Activated B cell treated with CpG ODN at 0.5 μM for 24 hours (primary cell): ENCODE measurements around the gene ERBB4. TPM values are rescaled to one million over a fixed set of nuclear protein-coding genes. Genes with fewer than 3 reads are reported as not detected.

Source experiments
- ATAC-seq: fragments of 200-7000 bp; cut with Tn5 transposase; one replicate; pipeline ENCODE4 v1.10.0; 2021; ENCODE audit warnings: low read depth, mild to moderate bottlenecking, moderate library complexity
- CTCF ChIA-PET: fragments of 350-600 bp; sonication (Branson Sonifier 250); formaldehyde crosslinking; loops from one replicate; lab custom pipeline; 2021; ENCODE audit warnings: antibody characterized with exemption; lab: Charles Lee
- POLR2A ChIA-PET: fragments of 350-600 bp; sonication (Branson Sonifier 250); formaldehyde crosslinking; loops from one replicate; lab custom pipeline; 2021; ENCODE audit warnings: antibody characterized with exemption; lab: Charles Lee
- DNase-seq: peaks from one replicate; pipeline ENCODE4 v3.0.0; 2022
- H3K27ac Mint-ChIP-seq: one replicate; pipeline ENCODE4 v1.8.0; 2020; ENCODE audit warnings: mixed read lengths
- H3K27me3 Mint-ChIP-seq: one replicate; pipeline ENCODE4 v1.8.0; 2021; ENCODE audit warnings: mixed read lengths
- H3K36me3 Mint-ChIP-seq: one replicate; pipeline ENCODE4 v1.8.0; 2021; ENCODE audit warnings: low read depth, mixed read lengths
- H3K4me1 Mint-ChIP-seq: one replicate; pipeline ENCODE4 v1.8.0; 2021; ENCODE audit warnings: mixed read lengths
- H3K4me3 Mint-ChIP-seq: one replicate; pipeline ENCODE4 v1.8.0; 2020; ENCODE audit warnings: mild to moderate bottlenecking, mixed read lengths
- H3K9me3 Mint-ChIP-seq: one replicate; pipeline ENCODE4 v1.8.0; 2020; ENCODE audit warnings: mixed read lengths
- intact Hi-C: fragments of 100-400 bp; cut with micrococcal nuclease; formaldehyde crosslinking; loops from one replicate; pipeline ENCODE4 v1.15.1; 2024
- total RNA-seq: library from RNA; stranded (reverse); gene quantifications from 2 replicates; pipeline ENCODE4 v1.2.3, GENCODE V29; 2022
- TF ChIP-seq, protein P1 (sequence below): fragments of 200-600 bp; IDR thresholded peaks from one replicate; pipeline ENCODE4 v1.8.0; 2022; ENCODE audit warnings: antibody characterized with exemption, mild to moderate bottlenecking

ERBB4 gene
- total RNA-seq, 1 donor from 2014 or later: not detected

DNA sequence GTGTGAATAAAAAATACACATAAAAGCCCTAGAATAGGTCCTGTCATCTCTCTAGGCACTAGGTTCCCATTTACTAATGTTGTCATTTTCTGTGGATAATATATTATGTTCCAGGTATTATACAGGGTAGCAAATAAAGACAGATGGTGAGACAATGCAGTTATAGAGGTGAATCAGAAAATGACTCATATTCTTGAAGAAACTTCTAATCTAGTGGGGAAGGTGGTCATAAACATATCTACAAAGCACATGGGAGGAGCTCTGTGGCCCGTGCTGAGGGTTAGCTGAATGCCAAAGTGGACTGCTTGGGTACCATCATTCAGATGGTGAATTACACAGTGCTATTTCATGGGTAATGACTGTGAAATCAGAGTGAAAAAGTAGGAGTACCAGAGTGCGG lies 700.9 kb downstream of the ERBB4 start:
- peaks cover 4% of the 10 kb centered on the region for H3K9me3 Mint-ChIP-seq
- H3K4me1 Mint-ChIP-seq: no peaks in the 10 kb centered on the region
- H3K27ac Mint-ChIP-seq: no peak overlapping the region
- ATAC-seq (no peak), DNase-seq (no peak)
- no peaks in the 10 kb centered on the region for H3K27me3 Mint-ChIP-seq
- no peak overlapping the region for H3K4me3 Mint-ChIP-seq
- H3K36me3 Mint-ChIP-seq: no peaks in the 10 kb centered on the region
- TF ChIP-seq, protein P1, sequence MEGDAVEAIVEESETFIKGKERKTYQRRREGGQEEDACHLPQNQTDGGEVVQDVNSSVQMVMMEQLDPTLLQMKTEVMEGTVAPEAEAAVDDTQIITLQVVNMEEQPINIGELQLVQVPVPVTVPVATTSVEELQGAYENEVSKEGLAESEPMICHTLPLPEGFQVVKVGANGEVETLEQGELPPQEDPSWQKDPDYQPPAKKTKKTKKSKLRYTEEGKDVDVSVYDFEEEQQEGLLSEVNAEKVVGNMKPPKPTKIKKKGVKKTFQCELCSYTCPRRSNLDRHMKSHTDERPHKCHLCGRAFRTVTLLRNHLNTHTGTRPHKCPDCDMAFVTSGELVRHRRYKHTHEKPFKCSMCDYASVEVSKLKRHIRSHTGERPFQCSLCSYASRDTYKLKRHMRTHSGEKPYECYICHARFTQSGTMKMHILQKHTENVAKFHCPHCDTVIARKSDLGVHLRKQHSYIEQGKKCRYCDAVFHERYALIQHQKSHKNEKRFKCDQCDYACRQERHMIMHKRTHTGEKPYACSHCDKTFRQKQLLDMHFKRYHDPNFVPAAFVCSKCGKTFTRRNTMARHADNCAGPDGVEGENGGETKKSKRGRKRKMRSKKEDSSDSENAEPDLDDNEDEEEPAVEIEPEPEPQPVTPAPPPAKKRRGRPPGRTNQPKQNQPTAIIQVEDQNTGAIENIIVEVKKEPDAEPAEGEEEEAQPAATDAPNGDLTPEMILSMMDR: no peak
- POLR2A ChIA-PET: no interaction called here
- CTCF ChIA-PET: no interaction called here
- intact Hi-C loops: no loop called here

- TF ChIP-seq, protein P1: no peak
- Mint-ChIP-seq H3K27ac (no peak overlapping the region), H3K36me3 (no peaks in the 10 kb centered on the region), H3K27me3 (no peaks in the 10 kb centered on the region), H3K9me3 (peaks cover 4% of the 10 kb centered on the region), H3K4me1 (no peaks in the 10 kb centered on the region), H3K4me3 (no peak overlapping the region)
- ChIA-PET CTCF (no interaction called here), POLR2A (no interaction called here)
- intact Hi-C loops: no loop called here
- ATAC-seq (no peak), DNase-seq (no peak)
Measured at GRCh38 chr2:211837206-211837605, 701.4 kb downstream of the ERBB4 start.

GRCh38 chr2:211836409-211836808 lies 702.2 kb downstream of the ERBB4 start:
- Mint-ChIP-seq H3K4me1 (no peaks in the 10 kb centered on the region), H3K4me3 (no peak overlapping the region), H3K36me3 (no peaks in the 10 kb centered on the region), H3K27me3 (no peaks in the 10 kb centered on the region), H3K9me3 (peaks cover 4% of the 10 kb centered on the region), H3K27ac (no peak overlapping the region)
- POLR2A ChIA-PET: no interaction called here
- CTCF ChIA-PET: no interaction called here
- intact Hi-C loops: no loop called here
- DNase-seq: no peak
- ATAC-seq: no peak
- TF ChIP-seq, protein P1: no peak

DNA sequence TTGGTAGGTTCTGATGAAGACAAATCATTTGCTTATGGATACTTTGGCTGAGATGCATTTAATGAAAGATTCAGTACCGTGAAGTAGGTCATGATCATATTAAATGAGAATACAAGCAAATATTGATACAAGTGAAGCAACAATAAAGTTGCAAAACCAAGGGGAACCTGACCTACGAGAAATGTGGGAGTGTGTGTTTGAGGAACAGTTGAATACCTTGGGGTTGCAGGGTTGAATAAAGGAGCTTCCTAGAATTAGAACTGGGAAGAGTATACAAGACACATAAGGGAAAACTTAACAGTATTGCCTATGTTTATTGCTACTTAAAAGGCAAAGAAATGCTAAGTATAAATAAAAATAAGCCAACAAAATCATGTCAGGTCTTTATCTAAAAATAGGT lies 702.9 kb downstream of the ERBB4 start:
- Mint-ChIP-seq H3K9me3 (peaks cover 4% of the 10 kb centered on the region), H3K27me3 (no peaks in the 10 kb centered on the region), H3K27ac (no peak overlapping the region), H3K4me3 (no peak overlapping the region), H3K36me3 (no peaks in the 10 kb centered on the region), H3K4me1 (no peaks in the 10 kb centered on the region)
- intact Hi-C loops: no loop called here
- ChIA-PET CTCF (no interaction called here), POLR2A (no interaction called here)
- DNase-seq (no peak), ATAC-seq (no peak)
- TF ChIP-seq, protein P1: no peak

DNA sequence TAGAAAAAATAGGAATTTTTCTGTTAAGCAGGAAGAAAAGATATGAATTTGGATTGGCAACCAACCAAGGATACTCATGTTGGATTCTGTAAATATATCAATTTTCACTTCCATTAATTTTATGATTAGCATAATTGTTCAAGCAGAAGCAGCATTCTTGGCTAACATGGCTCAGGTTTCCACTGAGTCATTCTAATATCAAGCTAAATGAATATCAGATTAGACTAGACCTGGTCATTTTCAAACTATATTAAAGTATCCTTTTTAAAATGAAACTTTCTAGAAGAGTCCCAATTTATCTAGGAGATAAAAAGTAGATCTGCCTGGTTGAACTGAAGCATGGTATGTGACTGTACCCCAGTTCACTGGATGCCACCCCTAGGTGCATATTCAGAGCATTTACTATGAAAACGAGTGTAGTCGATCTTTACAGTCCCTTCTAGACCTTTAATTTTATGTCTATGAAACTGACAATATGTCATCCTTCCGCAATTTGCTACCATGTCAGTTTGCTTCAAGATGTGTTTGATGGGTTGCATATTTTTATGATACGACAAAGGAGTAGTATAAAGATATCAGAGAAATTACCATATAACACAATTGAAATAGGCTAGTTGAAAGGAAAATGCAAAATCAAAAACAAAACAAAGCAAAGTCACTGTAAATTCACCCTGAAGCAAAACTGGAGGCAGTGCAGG lies 704.9 kb downstream of the ERBB4 start:
- TF ChIP-seq, protein P1: no peak
- H3K9me3 Mint-ChIP-seq: peaks cover 4% of the 10 kb centered on the region
- H3K27ac Mint-ChIP-seq: no peak overlapping the region
- no peak overlapping the region for H3K4me3 Mint-ChIP-seq
- DNase-seq (no peak), ATAC-seq (no peak)
- ChIA-PET CTCF (no interaction called here), POLR2A (no interaction called here)
- no peaks in the 10 kb centered on the region for H3K27me3 Mint-ChIP-seq
- intact Hi-C loops: no loop called here
- no peaks in the 10 kb centered on the region for H3K4me1 Mint-ChIP-seq
- H3K36me3 Mint-ChIP-seq: no peaks in the 10 kb centered on the region
